NCI-H1048 (cell line): ENCODE data around the gene HMGCS2.

Experiments used
- DNase-seq: peaks from one replicate; lab custom pipeline; 2025; lab: John Stamatoyannopoulos, UW

Gene HMGCS2

DNA sequence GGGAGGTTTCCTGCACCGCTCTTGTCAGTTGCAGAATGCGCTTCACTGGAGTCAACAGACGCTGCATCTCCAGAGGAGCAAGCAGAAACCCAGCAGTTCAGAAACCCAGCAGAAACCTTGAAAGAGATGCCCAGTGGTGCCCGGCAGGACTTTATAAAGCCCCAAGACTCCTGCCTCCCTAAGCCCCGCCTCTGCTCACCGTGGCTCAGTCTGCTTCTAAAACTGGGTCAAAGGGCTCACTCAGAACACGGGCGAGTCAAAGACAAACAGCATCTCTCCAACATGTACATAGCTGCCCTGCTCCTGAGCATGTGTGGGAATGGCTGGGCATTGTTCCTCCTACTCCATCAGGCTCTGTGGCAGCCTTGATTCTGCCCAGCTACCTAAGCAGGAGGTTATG lies at the start of gene HMGCS2:
HMGCS2 (minus strand) TSS at position 128 of the 400 bp plus-strand sequence; CDS start at position 67, 61 bp downstream.
- DNase-seq, result no peak

DNA sequence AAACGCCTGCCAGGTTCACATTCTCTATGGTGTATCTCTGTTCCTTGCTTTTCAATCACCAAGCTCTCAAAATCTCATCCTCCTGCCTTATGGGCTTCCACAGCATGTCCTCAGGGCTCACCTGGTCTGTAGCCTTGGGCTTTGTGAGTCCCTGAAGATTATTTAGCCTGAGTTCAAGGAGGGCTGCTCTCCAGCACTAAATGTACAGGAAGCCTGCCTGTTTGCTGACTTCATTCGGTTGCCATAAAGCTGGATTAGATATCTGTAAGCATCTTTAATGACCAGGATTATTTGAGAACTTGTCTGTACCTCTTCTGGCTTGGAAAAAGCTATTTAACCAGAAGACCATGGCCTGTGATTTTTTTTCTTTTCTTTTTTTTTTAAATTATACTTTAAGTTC lies 49.5 kb upstream of the HMGCS2 start:
- no peak for DNase-seq

GRCh38 chr1:119816407-119816806 lies 47.7 kb upstream of the HMGCS2 start:
- no peak for DNase-seq

DNA sequence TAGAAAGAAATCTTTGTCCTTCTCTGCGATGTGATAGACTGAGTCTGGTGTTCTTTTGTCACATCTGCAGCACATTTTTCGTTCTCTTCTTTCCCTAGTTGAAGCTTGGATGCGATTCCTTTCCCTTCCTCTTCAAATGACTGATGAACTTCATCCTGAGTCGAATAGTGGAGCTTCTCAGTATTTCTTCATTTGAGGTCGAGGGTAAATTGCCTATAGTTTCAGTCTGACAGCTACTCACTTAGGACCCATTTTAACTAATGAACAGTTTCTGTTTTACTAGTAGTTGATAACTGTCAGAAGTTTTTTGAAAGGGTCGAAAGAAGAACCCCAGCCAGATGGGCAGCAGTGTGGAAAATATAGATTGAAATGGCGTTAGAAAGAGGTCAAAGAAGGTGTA lies 47.2 kb upstream of the HMGCS2 start:
- no peak for DNase-seq

DNA sequence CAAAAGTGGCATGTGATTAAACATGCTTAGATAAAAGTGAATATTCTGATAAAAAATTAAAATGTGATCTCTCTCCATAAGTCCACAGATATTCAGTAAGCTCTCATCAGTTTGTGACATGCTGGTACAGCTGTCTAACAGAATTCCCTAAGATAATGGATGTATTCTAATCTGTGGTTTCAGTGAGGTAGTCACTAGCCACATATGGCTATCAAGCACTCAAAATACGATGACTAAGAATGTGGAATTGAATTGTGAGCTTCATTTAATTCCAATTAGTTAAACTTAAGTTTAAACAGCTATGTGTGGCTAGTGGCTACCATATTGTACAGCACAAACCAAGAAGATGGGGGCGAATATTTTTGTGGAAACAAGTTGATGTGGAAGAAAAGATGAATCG lies 46.7 kb upstream of the HMGCS2 start:
- no peak for DNase-seq

DNA sequence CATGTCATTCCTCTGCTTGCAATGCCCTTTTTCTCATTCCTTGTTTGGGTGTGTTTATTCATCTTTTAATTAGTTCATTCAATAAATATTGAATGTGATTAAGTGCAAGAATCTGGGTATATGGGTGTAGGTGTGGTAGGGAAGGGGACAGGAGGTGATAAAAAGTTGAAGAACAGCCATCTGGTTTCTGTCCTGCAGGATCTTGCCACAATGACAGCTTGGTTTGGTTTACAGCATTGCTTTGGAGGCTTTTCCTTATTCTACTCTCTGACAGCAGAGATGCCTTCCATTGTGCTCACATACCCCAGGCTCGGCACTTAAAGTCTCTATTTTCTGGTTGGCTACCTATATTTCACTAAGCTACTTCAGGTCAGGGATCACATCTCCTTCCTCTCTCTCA lies 45.6 kb upstream of the HMGCS2 start:
- DNase-seq, result no peak

- no peak for DNase-seq
These were observed 43.4 kb upstream of the HMGCS2 start for GRCh38 chr1:119811985-119812557.

DNA sequence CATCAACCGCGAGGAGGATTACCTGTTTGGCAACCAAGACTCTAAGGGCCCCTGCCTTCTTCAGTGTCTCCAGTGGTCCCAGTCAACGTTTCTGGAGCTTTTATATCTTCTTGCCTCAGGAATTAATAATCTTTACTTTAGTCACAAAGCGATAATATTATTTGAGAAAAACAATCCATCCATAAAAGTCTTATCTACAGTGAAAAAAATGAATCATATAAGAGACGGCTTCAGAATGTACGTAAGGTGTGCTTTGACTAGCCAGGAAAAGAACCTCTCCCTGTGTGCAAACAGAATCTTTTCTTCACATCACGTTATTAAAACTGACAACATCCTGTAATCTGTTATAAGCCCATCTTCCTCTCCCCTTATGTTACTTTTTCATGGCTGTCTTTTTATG lies 42.7 kb upstream of the HMGCS2 start, which contains the start of gene REG4:
REG4 (minus strand) TSS at position 74 of the 400 bp plus-strand sequence. CDS start 2,691 bp downstream, outside the sequence.
- DNase-seq, result no peak

DNA sequence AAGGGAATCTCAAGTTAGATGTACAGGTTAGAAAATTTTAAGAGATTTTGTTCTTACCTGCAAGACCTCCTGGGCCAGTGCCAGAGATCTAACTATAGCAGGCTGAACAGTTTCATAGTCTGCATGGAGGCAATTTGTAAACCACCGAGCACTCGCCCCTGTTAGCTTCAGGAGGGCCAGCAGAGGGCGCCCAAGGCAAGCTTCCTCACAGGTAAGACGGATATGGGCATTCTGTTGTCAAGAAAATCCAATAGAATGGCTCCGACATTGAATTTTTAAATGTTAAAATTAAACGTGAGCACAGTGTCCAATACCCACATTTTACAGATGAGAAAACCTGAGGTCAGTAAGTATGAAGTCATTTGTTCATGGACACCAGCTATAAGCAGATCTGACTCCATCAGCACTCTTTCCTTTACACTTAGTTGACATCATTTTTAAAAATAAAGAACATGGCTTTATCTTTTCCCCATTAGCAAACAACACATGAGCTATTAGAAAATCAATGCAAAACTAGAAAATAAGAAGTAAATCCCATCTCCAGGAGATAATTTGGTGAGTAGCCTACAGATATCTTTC lies 40.4 kb upstream of the HMGCS2 start:
- DNase-seq, result no peak

DNA sequence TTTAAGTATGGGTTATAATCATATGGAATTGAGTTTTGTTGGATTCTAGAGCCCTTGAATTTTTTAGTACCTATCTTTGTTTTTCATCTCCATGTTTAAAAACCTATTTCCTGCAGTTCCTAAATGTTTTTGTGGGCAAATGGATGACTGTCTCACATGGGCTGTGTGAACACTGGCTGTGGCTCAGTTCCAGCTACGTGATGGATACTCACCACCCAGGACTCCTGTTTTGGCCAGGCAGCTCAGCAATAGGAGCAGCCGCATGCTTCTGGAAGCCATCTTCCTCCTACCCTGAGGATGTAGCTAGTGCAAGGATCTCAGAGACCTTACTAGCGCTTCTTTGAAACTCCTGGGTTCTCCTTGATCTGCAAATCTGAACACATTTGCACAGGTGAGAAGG lies 39.8 kb upstream of the HMGCS2 start:
- DNase-seq, result no peak

DNA sequence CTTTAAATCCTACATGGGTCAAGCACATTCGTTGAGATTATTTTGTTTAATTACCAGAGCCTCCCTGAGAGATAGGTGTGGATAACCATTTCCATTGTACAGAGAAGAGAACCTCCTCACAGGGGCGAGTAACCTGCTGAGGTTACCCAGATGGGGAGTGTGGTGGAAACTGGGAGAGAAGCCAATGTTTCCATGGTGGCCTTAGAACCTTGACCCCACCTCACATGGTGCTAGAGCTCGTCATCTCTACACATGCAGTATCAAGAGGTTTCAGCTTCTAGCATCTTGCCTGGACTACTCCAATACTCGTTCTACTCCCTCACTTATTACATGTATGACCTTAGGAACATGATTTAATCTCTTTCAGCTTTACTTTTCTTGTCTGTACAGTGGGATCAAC lies 37.8 kb upstream of the HMGCS2 start:
- no peak for DNase-seq

DNA sequence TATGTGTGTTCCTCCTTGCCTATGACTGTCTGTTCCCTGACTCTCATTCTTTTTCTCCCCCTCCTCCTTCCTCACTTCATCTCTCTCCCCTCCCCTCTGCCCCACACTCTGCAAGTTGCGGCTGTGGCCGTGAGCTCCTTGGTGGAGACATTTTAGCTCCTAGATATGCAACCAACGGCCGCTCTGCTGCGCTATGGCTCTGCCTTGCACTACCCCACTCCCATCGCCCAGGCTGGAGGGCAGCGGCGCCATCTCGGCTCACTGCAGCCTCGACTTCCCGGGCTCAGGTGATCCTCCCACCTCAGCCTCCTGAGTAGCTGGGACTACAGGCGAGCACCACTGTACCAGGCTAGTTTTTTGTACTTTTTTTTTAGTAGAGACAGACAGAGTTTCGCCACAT lies 37.0 kb upstream of the HMGCS2 start:
- no peak for DNase-seq

DNA sequence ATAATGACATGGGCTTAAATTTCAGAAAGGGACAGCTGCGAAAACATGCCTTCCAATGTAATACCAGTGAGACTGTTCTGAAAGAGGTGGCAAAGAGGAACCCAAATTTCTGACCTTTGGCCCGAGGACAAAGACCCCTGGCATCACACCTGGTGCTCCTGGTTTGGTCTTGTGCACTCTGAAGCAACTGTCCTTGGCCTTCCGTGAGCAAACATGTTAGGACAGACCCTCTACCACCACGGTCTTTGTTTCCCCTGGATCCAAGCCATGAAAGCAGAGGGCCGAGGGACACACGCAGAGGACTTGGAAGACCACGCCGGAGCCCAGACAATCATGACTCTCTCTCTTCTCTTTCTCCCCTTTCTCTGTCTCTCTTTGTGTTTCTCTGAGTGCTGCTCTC lies 36.5 kb upstream of the HMGCS2 start:
- DNase-seq, result no peak

DNA sequence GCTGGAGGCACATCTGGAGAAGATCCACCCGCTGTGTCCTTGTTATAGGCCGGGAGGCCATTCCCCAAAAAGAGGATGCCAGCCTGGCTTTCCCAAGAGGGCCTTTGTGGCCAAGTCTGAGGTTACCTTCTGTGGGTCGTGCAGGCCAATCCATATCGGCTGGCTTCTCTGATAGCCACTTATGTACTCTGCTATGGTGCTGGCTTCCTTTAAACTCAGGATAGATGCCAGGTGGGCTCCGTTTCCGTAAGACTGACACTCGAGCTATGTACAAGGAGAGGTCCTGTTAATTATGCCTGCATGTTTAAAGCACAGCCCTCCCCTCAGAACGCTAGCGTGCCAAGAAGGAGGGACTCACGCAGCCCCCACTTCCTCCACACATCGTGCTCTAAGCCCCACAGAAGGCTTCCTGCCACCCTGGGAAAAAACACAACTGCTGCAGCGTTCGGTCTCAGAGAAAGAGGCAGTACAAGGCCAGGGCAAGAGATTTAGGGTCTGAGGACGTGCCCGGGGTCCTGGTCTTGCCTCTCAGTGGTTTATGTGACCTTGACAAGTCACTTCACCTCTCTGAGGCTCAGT lies 31.0 kb upstream of the HMGCS2 start:
- DNase-seq, result no peak

GRCh38 chr1:119799003-119799402 lies 30.3 kb upstream of the HMGCS2 start:
- DNase-seq, result no peak

DNA sequence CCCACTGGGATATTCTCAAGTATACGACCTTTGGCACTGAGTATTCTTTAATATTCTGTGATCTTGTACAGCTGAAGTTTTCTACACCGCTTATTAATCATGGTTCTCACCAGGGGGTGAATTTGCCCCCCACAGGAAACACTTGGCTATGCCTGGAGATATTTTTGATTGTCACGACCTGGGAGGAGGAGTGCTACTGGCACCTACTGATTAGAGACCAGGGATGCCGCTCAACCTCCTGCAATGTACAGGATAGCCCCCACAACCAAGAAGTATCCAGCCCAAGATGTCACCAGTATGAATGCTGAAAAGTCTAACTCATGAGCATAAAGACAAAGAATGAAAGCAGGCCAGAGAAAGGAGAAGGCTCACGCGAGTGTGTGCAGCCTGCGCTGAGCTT lies 28.9 kb upstream of the HMGCS2 start:
- DNase-seq, result no peak

GRCh38 chr1:119797162-119797561 lies 28.5 kb upstream of the HMGCS2 start:
- DNase-seq, result no peak

GRCh38 chr1:119795261-119796200 lies 26.8 kb upstream of the HMGCS2 start:
- no peak for DNase-seq

- DNase-seq, result no peak
These were observed 26.2 kb upstream of the HMGCS2 start for GRCh38 chr1:119794876-119795240.

GRCh38 chr1:119794230-119794875 lies 25.6 kb upstream of the HMGCS2 start:
- no peak for DNase-seq

- DNase-seq, result no peak
These were observed 22.7 kb upstream of the HMGCS2 start for GRCh38 chr1:119791377-119791776.
